Urinary bladder (tissue), 2 donors: ENCODE measurements around the gene CENPK. TPM values are rescaled to one million over a fixed set of nuclear protein-coding genes. Genes with fewer than 3 reads are reported as not detected.

ENCODE experiments used
- polyA plus RNA-seq: library from polyadenylated mRNA; stranded (reverse); fragments of 200-250 nt; gene quantifications from one replicate; pipeline ENCODE4 v1.2.3, GENCODE V29; 2013
- small RNA-seq: library from RNA; depleted of rRNA; stranded (forward); fragments of <200 nt; gene quantifications from one replicate; pipeline ENCODE3, GENCODE V24; 2014
- total RNA-seq: library from RNA; depleted of rRNA; stranded (reverse); fragments of >200 nt; gene quantifications from one replicate; pipeline ENCODE4 v1.2.3, GENCODE V29; 2014
- donor health status: healthy.

Gene CENPK
- total and polyA plus RNA-seq, 2 donors = 1.4 to 40.4 TPM

Small RNAs within 50 kb of the gene (small RNA-seq; reads per million reads assigned to genes)
- gene RNU6-540P = not detected

Other genes with a start within 250 kb of the CENPK start
- 23.1 TPM for gene ADAMTS6, start 81.2 kb downstream of the CENPK start, total RNA-seq
- gene ADAMTS6, start 81.2 kb downstream of the CENPK start, polyA plus RNA-seq = 2.6 TPM
- gene PPWD1, start 128 bp upstream of the CENPK start, total RNA-seq = 127 TPM
- gene PPWD1, start 128 bp upstream of the CENPK start, polyA plus RNA-seq = 17.3 TPM
- 43.7 TPM for gene TRIM23, start 61.2 kb upstream of the CENPK start, total RNA-seq
- 10.8 TPM for gene TRIM23, start 61.2 kb upstream of the CENPK start, polyA plus RNA-seq
- 9.9 TPM for gene SHLD3, start 61.9 kb upstream of the CENPK start, total RNA-seq
- 1.7 TPM for gene SHLD3, start 61.9 kb upstream of the CENPK start, polyA plus RNA-seq
- 50.0 TPM for gene TRAPPC13, start 61.9 kb upstream of the CENPK start, total RNA-seq
- gene TRAPPC13, start 61.9 kb upstream of the CENPK start, polyA plus RNA-seq = 15.9 TPM
- 11.5 TPM for gene SGTB, start 158.9 kb upstream of the CENPK start, total RNA-seq
- 4.0 TPM for gene SGTB, start 158.9 kb upstream of the CENPK start, polyA plus RNA-seq
- gene NLN, start 159.0 kb upstream of the CENPK start, total RNA-seq = 16.0 TPM
- gene NLN, start 159.0 kb upstream of the CENPK start, polyA plus RNA-seq = 4.4 TPM